Measurements from ENCODE around the gene SLC51A. TPM values are rescaled to one million over a fixed set of nuclear protein-coding genes. Genes with fewer than 3 reads are reported as not detected.

The SLC51A gene
- total and polyA plus RNA-seq, 9 of the 15 experiments (the other 6 are each of a cell fraction or from before 2014, with no cell fraction given): 0.35 to 0.38 TPM; not detected in 7

DNA sequence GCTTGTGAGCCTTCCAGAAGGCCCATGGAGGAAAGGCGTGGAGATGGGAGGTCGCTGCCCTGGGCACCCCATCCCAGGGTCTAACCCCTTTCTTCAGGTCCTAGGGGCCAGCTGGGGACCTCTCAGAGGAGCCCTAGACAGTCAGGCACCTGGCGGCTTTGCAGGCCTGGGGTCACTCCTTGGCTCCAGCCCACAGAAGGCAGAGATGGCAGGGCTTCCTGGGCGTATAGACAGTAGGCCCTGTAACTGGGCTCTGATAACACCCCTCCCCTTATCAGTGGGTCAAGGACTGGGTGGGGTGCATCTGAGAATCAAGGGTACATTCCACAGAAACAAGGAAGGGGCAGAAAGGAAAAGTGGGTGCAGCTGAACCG lies 21.8 kb upstream of the SLC51A start (continued):
- TF ChIP-seq EP300 (IDR thresholded peaks at IDR 0.05; ENCODE audit: low read length): no peak
- TF ChIP-seq ZKSCAN3 (CRISPR knock-in tag; IDR thresholded peaks at IDR 0.05): no peak
- no peak for TF ChIP-seq ZNF347 (CRISPR knock-in tag; IDR thresholded peaks at IDR 0.05; ENCODE audit: low read depth)
- no peak for TF ChIP-seq ZBTB1 (CRISPR knock-in tag; IDR thresholded peaks at IDR 0.05; ENCODE audit: borderline replicate concordance, low read depth)
- no peak for TF ChIP-seq FOS (IDR thresholded peaks at IDR 0.05; ENCODE audit: extremely low read depth, insufficient read length)
- TF ChIP-seq, protein P1, sequence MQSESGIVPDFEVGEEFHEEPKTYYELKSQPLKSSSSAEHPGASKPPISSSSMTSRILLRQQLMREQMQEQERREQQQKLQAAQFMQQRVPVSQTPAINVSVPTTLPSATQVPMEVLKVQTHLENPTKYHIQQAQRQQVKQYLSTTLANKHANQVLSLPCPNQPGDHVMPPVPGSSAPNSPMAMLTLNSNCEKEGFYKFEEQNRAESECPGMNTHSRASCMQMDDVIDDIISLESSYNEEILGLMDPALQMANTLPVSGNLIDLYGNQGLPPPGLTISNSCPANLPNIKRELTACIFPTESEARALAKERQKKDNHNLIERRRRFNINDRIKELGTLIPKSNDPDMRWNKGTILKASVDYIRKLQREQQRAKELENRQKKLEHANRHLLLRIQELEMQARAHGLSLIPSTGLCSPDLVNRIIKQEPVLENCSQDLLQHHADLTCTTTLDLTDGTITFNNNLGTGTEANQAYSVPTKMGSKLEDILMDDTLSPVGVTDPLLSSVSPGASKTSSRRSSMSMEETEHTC (IDR thresholded peaks at IDR 0.05): no peak
- TF ChIP-seq RAD21 (CRISPR knock-in tag; conservative IDR thresholded peaks at IDR 0.05 in 1 of 2, IDR thresholded peaks at IDR 0.05 in 1 of 2): peak in 1 of 2 experiments; percentile 5; a peak in 1 of 4 replicates
- TF ChIP-seq SIRT6 (IDR thresholded peaks at IDR 0.05; ENCODE audit: low read depth, low read length): no peak
- TF ChIP-seq, protein P2, sequence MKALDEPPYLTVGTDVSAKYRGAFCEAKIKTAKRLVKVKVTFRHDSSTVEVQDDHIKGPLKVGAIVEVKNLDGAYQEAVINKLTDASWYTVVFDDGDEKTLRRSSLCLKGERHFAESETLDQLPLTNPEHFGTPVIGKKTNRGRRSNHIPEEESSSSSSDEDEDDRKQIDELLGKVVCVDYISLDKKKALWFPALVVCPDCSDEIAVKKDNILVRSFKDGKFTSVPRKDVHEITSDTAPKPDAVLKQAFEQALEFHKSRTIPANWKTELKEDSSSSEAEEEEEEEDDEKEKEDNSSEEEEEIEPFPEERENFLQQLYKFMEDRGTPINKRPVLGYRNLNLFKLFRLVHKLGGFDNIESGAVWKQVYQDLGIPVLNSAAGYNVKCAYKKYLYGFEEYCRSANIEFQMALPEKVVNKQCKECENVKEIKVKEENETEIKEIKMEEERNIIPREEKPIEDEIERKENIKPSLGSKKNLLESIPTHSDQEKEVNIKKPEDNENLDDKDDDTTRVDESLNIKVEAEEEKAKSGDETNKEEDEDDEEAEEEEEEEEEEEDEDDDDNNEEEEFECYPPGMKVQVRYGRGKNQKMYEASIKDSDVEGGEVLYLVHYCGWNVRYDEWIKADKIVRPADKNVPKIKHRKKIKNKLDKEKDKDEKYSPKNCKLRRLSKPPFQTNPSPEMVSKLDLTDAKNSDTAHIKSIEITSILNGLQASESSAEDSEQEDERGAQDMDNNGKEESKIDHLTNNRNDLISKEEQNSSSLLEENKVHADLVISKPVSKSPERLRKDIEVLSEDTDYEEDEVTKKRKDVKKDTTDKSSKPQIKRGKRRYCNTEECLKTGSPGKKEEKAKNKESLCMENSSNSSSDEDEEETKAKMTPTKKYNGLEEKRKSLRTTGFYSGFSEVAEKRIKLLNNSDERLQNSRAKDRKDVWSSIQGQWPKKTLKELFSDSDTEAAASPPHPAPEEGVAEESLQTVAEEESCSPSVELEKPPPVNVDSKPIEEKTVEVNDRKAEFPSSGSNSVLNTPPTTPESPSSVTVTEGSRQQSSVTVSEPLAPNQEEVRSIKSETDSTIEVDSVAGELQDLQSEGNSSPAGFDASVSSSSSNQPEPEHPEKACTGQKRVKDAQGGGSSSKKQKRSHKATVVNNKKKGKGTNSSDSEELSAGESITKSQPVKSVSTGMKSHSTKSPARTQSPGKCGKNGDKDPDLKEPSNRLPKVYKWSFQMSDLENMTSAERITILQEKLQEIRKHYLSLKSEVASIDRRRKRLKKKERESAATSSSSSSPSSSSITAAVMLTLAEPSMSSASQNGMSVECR (CRISPR knock-in tag; IDR thresholded peaks at IDR 0.05): no peak
- TF ChIP-seq GTF2A2 (tag; IDR thresholded peaks at IDR 0.05): no peak
- no peak for TF ChIP-seq RNF2 (IDR thresholded peaks at IDR 0.05)
- no peak for TF ChIP-seq MYC (IDR thresholded peaks at IDR 0.05; ENCODE audit: low read depth, low read length)
- no peak for TF ChIP-seq MYC (CRISPR knock-in tag; IDR thresholded peaks at IDR 0.05; ENCODE audit: borderline replicate concordance, low read depth)
- no peak for TF ChIP-seq ZNF174 (CRISPR knock-in tag; IDR thresholded peaks at IDR 0.05)
- TF ChIP-seq MBD2 (IDR thresholded peaks at IDR 0.05; ENCODE audit: borderline replicate concordance, low read depth): no peak
- TF ChIP-seq, protein P3, sequence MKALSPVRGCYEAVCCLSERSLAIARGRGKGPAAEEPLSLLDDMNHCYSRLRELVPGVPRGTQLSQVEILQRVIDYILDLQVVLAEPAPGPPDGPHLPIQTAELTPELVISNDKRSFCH (CRISPR knock-in tag; IDR thresholded peaks at IDR 0.05): no peak
- TF ChIP-seq, protein P3 (tag; IDR thresholded peaks at IDR 0.05): no peak
- TF ChIP-seq HLTF (IDR thresholded peaks at IDR 0.05): no peak
- TF ChIP-seq ZBTB8A (IDR thresholded peaks at IDR 0.05; ENCODE audit: partially characterized antibody): no peak
- no peak for TF ChIP-seq MCM5 (IDR thresholded peaks at IDR 0.05; ENCODE audit: low read depth)
- TF ChIP-seq NR1H2 (CRISPR knock-in tag; IDR thresholded peaks at IDR 0.05): no peak
- no peak for TF ChIP-seq TAF9B (IDR thresholded peaks at IDR 0.05; ENCODE audit: partially characterized antibody)
- TF ChIP-seq, protein P4, sequence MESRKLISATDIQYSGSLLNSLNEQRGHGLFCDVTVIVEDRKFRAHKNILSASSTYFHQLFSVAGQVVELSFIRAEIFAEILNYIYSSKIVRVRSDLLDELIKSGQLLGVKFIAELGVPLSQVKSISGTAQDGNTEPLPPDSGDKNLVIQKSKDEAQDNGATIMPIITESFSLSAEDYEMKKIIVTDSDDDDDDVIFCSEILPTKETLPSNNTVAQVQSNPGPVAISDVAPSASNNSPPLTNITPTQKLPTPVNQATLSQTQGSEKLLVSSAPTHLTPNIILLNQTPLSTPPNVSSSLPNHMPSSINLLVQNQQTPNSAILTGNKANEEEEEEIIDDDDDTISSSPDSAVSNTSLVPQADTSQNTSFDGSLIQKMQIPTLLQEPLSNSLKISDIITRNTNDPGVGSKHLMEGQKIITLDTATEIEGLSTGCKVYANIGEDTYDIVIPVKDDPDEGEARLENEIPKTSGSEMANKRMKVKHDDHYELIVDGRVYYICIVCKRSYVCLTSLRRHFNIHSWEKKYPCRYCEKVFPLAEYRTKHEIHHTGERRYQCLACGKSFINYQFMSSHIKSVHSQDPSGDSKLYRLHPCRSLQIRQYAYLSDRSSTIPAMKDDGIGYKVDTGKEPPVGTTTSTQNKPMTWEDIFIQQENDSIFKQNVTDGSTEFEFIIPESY (CRISPR knock-in tag; IDR thresholded peaks at IDR 0.05): peak; percentile 45; the same call in 1 of the 2 replicates
- peak; percentile 45 for TF ChIP-seq CBFA2T3 (IDR thresholded peaks at IDR 0.05)
- TF ChIP-seq CBX5 (IDR thresholded peaks at IDR 0.05; ENCODE audit: borderline replicate concordance, low read depth): no peak

Measured in K562 (cell line).